IMR-90 (cell line): Measurements from ENCODE around the gene NBEA. TPM values are rescaled to one million over a fixed set of nuclear protein-coding genes. Genes with fewer than 3 reads are reported as not detected.

Source experiments
- ATAC-seq: fragments of 200-7000 bp; cut with Tn5 transposase; 2 replicates; pipeline ENCODE4 v1.9.1; 2020; ENCODE audit warnings: low read depth, mild to moderate bottlenecking, moderate library complexity
- BruUV-seq: library from RNA; stranded (reverse); fragments of 400-500 nt; replicated peaks from 2 replicates; lab custom pipeline; 2021; lab: Mats Ljungman, UMichigan
- CTCF ChIA-PET: fragments of 300-600 bp; formaldehyde crosslinking; extraction: SDS; loops from one replicate; lab custom pipeline; 2021; ENCODE audit warnings: antibody characterized with exemption; lab: Yijun Ruan, JAX
- POLR2A ChIA-PET: fragments of 300-600 bp; sonication (Branson Sonifier 250); formaldehyde crosslinking; loops from one replicate; lab custom pipeline; 2022; ENCODE audit warnings: antibody characterized with exemption; ENCODE audit not compliant: unreplicated experiment; lab: Charles Lee
- DNase-seq: peaks from one replicate; pipeline ENCODE4 v3.0.0; 2013
- H2AFZ ChIP-seq: replicated peaks from 2 replicates; pipeline ENCODE3; 2013; ENCODE audit warnings: low read length, mild to moderate bottlenecking; ENCODE audit not compliant: poor library complexity
- H2AK5ac ChIP-seq: 2 replicates; pipeline ENCODE4 v1.6.1; 2013; ENCODE audit warnings: low read depth, low read length, inconsistent platforms
- H2AK9ac ChIP-seq: replicated peaks from 2 replicates; pipeline ENCODE3; 2013; ENCODE audit warnings: mild to moderate bottlenecking, low read depth, low read length, moderate library complexity; ENCODE audit not compliant: poor library complexity
- H2BK120ac ChIP-seq: 2 replicates; pipeline ENCODE4 v1.6.1; 2013; ENCODE audit warnings: low read depth, low read length, inconsistent platforms
- H2BK15ac ChIP-seq: 3 replicates; pipeline ENCODE4 v1.6.1; 2013; ENCODE audit warnings: low read depth, low read length, inconsistent platforms
- H2BK20ac ChIP-seq: 2 replicates; pipeline ENCODE4 v1.6.1; 2013; ENCODE audit warnings: low read depth, mild to moderate bottlenecking, inconsistent platforms, low read length, moderate library complexity
- H2BK5ac ChIP-seq: 2 replicates; pipeline ENCODE4 v1.6.1; 2013; ENCODE audit warnings: mild to moderate bottlenecking, low read depth, low read length, inconsistent platforms; ENCODE audit not compliant: poor library complexity, severe bottlenecking
- H3K14ac ChIP-seq: replicated peaks from 2 replicates; pipeline ENCODE4 v1.6.1; 2013; ENCODE audit warnings: low read depth, low read length, inconsistent platforms
- H3K18ac ChIP-seq: 2 replicates; pipeline ENCODE4 v1.6.1; 2013; ENCODE audit warnings: low read depth, low read length, control low read depth
- H3K23ac ChIP-seq: 2 replicates; pipeline ENCODE4 v1.6.1; 2013; ENCODE audit warnings: low read depth, low read length, inconsistent platforms
- H3K27ac ChIP-seq: 2 replicates; pipeline ENCODE4 v1.5.1; 2013; ENCODE audit warnings: mild to moderate bottlenecking, control low read depth, low read length; ENCODE audit not compliant: insufficient read depth
- H3K27me3 ChIP-seq: 2 replicates; pipeline ENCODE4 v1.6.1; 2013; ENCODE audit warnings: low read length; ENCODE audit not compliant: control insufficient read depth, insufficient read depth
- H3K36me3 ChIP-seq: 2 replicates; pipeline ENCODE4 v1.6.1; 2013; ENCODE audit warnings: low read length, mixed read lengths; ENCODE audit not compliant: control insufficient read depth, insufficient read depth
- H3K4ac ChIP-seq: 2 replicates; pipeline ENCODE4 v1.6.1; 2013; ENCODE audit warnings: low read depth, low read length, inconsistent platforms
- H3K4me1 ChIP-seq: 2 replicates; pipeline ENCODE4 v1.6.1; 2013; ENCODE audit warnings: low read length, mixed read lengths; ENCODE audit not compliant: control insufficient read depth, insufficient read depth
- H3K4me2 ChIP-seq: 2 replicates; pipeline ENCODE4 v1.6.1; 2013; ENCODE audit warnings: low read depth, mild to moderate bottlenecking, control low read depth, low read length, moderate library complexity
- H3K4me3 ChIP-seq: 2 replicates; pipeline ENCODE4 v1.5.1; 2013; ENCODE audit warnings: low read depth, mild to moderate bottlenecking, control low read depth, low read length, moderate library complexity; ENCODE audit not compliant: insufficient read depth
- H3K56ac ChIP-seq: 2 replicates; pipeline ENCODE4 v1.6.1; 2013; ENCODE audit warnings: low read length, inconsistent platforms; ENCODE audit not compliant: insufficient read depth; ENCODE audit errors: extremely low read depth
- H3K79me1 ChIP-seq, 2 experiments: 2 replicates each; pipeline ENCODE4 v1.6.1; 2013; ENCODE audit warnings: low read length in 2 of 2, inconsistent platforms in 1 of 2, low read depth in 1 of 2
- H3K9ac ChIP-seq: 2 replicates; pipeline ENCODE4 v1.6.1; 2013; ENCODE audit warnings: low read depth, low read length, control low read depth
- H3K9me1 ChIP-seq: 2 replicates; pipeline ENCODE4 v1.6.1; 2013; ENCODE audit warnings: low read length, inconsistent platforms; ENCODE audit not compliant: insufficient read depth
- H3K9me3 ChIP-seq: 2 replicates; pipeline ENCODE4 v1.6.1; 2013; ENCODE audit warnings: low read length; ENCODE audit not compliant: control insufficient read depth, insufficient read depth
- H4K20me1 ChIP-seq: 2 replicates; pipeline ENCODE4 v1.6.1; 2013; ENCODE audit warnings: low read length, inconsistent platforms; ENCODE audit not compliant: insufficient read depth
- H4K5ac ChIP-seq: 2 replicates; pipeline ENCODE4 v1.6.1; 2013; ENCODE audit warnings: mild to moderate bottlenecking, low read depth, low read length, control low read depth
- H4K8ac ChIP-seq, 2 experiments: 2 replicates each; pipeline ENCODE4 v1.6.1; 2013; ENCODE audit warnings: low read depth in 2 of 2, low read length in 2 of 2, control low read depth in 1 of 2, inconsistent platforms in 1 of 2
- H4K91ac ChIP-seq: 2 replicates; pipeline ENCODE4 v1.6.1; 2013; ENCODE audit warnings: low read depth, low read length, inconsistent platforms; ENCODE audit not compliant: insufficient read depth
- BHLHE40 ChIP-seq: fragments of 150-350 bp; IDR thresholded peaks from 2 replicates; pipeline ENCODE4 v1.6.1; 2016; ENCODE audit warnings: mild to moderate bottlenecking, low read depth, low read length
- CEBPB ChIP-seq: IDR thresholded peaks from 2 replicates; pipeline ENCODE4 v1.6.1; 2012; ENCODE audit warnings: low read depth, low read length, improper control_type of control experiment
- CHD1 ChIP-seq: IDR thresholded peaks from 2 replicates; pipeline ENCODE4 v1.6.1; 2012; ENCODE audit warnings: low read depth, low read length, improper control_type of control experiment
- FOS ChIP-seq: fragments of 150-350 bp; IDR thresholded peaks from 2 replicates; pipeline ENCODE4 v1.6.1; 2016; ENCODE audit warnings: low read depth, low read length
- MAFK ChIP-seq: IDR thresholded peaks from 2 replicates; pipeline ENCODE4 v1.6.1; 2012; ENCODE audit warnings: low read depth, low read length, improper control_type of control experiment
- MAZ ChIP-seq: IDR thresholded peaks from 2 replicates; pipeline ENCODE4 v1.6.1; 2012; ENCODE audit warnings: low read depth, mild to moderate bottlenecking, low read length, improper control_type of control experiment, moderate library complexity, borderline replicate concordance
- MXI1 ChIP-seq: IDR thresholded peaks from 2 replicates; pipeline ENCODE4 v1.6.1; 2012; ENCODE audit warnings: low read depth, mild to moderate bottlenecking, low read length, moderate library complexity, borderline replicate concordance
- NFE2L2 ChIP-seq: fragments of 150-350 bp; IDR thresholded peaks from 2 replicates; pipeline ENCODE4 v1.6.1; 2016; ENCODE audit warnings: low read depth, mild to moderate bottlenecking, low read length
- POLR2A ChIP-seq: IDR thresholded peaks from 2 replicates; pipeline ENCODE4 v1.6.1; 2012; ENCODE audit warnings: mild to moderate bottlenecking, low read depth, low read length
- RAD21 ChIP-seq: IDR thresholded peaks from 2 replicates; pipeline ENCODE4 v1.6.1; 2012; ENCODE audit warnings: low read length, improper control_type of control experiment
- RCOR1 ChIP-seq: IDR thresholded peaks from 2 replicates; pipeline ENCODE4 v1.6.1; 2012; ENCODE audit warnings: mild to moderate bottlenecking, low read length, improper control_type of control experiment; ENCODE audit not compliant: insufficient replicate concordance
- RFX5 ChIP-seq: IDR thresholded peaks from 2 replicates; pipeline ENCODE4 v1.8.0; 2012; ENCODE audit warnings: low read depth, mild to moderate bottlenecking, low read length, moderate library complexity
- SMC3 ChIP-seq: fragments of 150-350 bp; IDR thresholded peaks from 2 replicates; pipeline ENCODE4 v1.6.1; 2016; ENCODE audit warnings: low read depth, mild to moderate bottlenecking, antibody characterized with exemption, low read length, moderate library complexity
- WGBS, 2 experiments: methylation state at CpG; one replicate each; pipeline versions ENCODE4 v1.1.5 to v1.1.7; 2013; ENCODE audit warnings: missing lambda C conversion rate in 2 of 2; ENCODE audit not compliant: insufficient read length in 1 of 2; ENCODE audit errors: extremely low coverage in 2 of 2; 5-methylcytosine and 5-hydroxymethylcytosine counted together
- dilution Hi-C: fragments of 300-500 bp; cut with HindIII; formaldehyde crosslinking; loops from one replicate; pipeline ENCODE4 v1.14.3; 2018; ENCODE audit warnings: low sequenced_read_pairs; ENCODE audit not compliant: unreplicated experiment
- in situ Hi-C: fragments of 300-500 bp; cut with MboI; formaldehyde crosslinking; loops from 3 replicates; pipeline ENCODE4 v1.14.3; 2019; ENCODE audit warnings: low sequenced_read_pairs, inconsistent platforms, mixed read lengths
- intact Hi-C: fragments of 100-400 bp; cut with micrococcal nuclease; formaldehyde crosslinking; loops from 2 replicates; pipeline ENCODE4 v1.10.0; 2022
- polyA plus RNA-seq, 3 experiments: library from polyadenylated mRNA; depleted of rRNA; stranded (reverse); fragments of >200 nt; gene quantifications; 2 replicates each; pipeline ENCODE4 v1.2.3, GENCODE V29; 2012; ENCODE audit warnings: low replicate concordance in 1 of 3
- total RNA-seq: library from RNA; depleted of rRNA; stranded (reverse); fragments of >200 nt; gene quantifications from 2 replicates; pipeline ENCODE4 v1.2.3, GENCODE V29; 2012
- TF ChIP-seq, protein P1 (sequence below): fragments of 150-350 bp; IDR thresholded peaks from 2 replicates; pipeline ENCODE4 v1.6.1; 2017; ENCODE audit warnings: mild to moderate bottlenecking, antibody characterized with exemption, low read length, low read depth
- TF ChIP-seq, protein P2 (sequence below): conservative IDR thresholded peaks from 2 replicates; pipeline ENCODE4 v1.5.1; 2012; ENCODE audit warnings: mild to moderate bottlenecking, low read depth, low read length, improper control_type of control experiment
- TF ChIP-seq, protein P3 (sequence below): fragments of 150-350 bp; IDR thresholded peaks from 2 replicates; pipeline ENCODE4 v1.6.1; 2016; ENCODE audit warnings: low read depth, mild to moderate bottlenecking, low read length, moderate library complexity, borderline replicate concordance

The NBEA gene
- total and polyA plus RNA-seq, 2 of the 4 experiments (the other 2 are of a cell fraction): 0.82 to 2.2 TPM

GRCh38 chr13:35469806-35470525 lies 527.9 kb downstream of the NBEA start:
- dilution Hi-C loops: no loop called here
- no peak for TF ChIP-seq BHLHE40
- no peak for TF ChIP-seq SMC3
- TF ChIP-seq MXI1: no peak
- TF ChIP-seq RAD21: no peak
- TF ChIP-seq, protein P1, sequence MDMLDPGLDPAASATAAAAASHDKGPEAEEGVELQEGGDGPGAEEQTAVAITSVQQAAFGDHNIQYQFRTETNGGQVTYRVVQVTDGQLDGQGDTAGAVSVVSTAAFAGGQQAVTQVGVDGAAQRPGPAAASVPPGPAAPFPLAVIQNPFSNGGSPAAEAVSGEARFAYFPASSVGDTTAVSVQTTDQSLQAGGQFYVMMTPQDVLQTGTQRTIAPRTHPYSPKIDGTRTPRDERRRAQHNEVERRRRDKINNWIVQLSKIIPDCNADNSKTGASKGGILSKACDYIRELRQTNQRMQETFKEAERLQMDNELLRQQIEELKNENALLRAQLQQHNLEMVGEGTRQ: no peak
- no peak for TF ChIP-seq RFX5
- TF ChIP-seq MAFK: no peak
- no peak for TF ChIP-seq MAZ
- no peak for TF ChIP-seq CHD1
- no peak for TF ChIP-seq FOS
- TF ChIP-seq, protein P2, sequence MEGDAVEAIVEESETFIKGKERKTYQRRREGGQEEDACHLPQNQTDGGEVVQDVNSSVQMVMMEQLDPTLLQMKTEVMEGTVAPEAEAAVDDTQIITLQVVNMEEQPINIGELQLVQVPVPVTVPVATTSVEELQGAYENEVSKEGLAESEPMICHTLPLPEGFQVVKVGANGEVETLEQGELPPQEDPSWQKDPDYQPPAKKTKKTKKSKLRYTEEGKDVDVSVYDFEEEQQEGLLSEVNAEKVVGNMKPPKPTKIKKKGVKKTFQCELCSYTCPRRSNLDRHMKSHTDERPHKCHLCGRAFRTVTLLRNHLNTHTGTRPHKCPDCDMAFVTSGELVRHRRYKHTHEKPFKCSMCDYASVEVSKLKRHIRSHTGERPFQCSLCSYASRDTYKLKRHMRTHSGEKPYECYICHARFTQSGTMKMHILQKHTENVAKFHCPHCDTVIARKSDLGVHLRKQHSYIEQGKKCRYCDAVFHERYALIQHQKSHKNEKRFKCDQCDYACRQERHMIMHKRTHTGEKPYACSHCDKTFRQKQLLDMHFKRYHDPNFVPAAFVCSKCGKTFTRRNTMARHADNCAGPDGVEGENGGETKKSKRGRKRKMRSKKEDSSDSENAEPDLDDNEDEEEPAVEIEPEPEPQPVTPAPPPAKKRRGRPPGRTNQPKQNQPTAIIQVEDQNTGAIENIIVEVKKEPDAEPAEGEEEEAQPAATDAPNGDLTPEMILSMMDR: no peak
- TF ChIP-seq NFE2L2: no peak
- TF ChIP-seq, protein P3, sequence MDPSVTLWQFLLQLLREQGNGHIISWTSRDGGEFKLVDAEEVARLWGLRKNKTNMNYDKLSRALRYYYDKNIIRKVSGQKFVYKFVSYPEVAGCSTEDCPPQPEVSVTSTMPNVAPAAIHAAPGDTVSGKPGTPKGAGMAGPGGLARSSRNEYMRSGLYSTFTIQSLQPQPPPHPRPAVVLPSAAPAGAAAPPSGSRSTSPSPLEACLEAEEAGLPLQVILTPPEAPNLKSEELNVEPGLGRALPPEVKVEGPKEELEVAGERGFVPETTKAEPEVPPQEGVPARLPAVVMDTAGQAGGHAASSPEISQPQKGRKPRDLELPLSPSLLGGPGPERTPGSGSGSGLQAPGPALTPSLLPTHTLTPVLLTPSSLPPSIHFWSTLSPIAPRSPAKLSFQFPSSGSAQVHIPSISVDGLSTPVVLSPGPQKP: no peak
- no peak for TF ChIP-seq CEBPB
- TF ChIP-seq RCOR1: no peak
- TF ChIP-seq POLR2A: no peak
- Histone ChIP-seq H3K56ac (no peak overlapping the region), H3K27ac (no peak overlapping the region), H3K4me3 (no peak overlapping the region), H3K9ac (no peak overlapping the region), H2AFZ (no peak overlapping the region), H2BK15ac (no peak overlapping the region), H2AK9ac (no peak overlapping the region), H3K4me1 (no peaks in the 10 kb centered on the region), H3K18ac (no peak overlapping the region), H4K5ac (no peak overlapping the region), H3K79me1 (no peaks in the 10 kb centered on the region), H3K9me3 (peaks cover 6% of the 10 kb centered on the region; the same call in 1 of the 2 replicates), H3K4me2 (no peak overlapping the region), H2BK120ac (no peak overlapping the region), H4K91ac (no peak overlapping the region), H3K4ac (no peak overlapping the region), H3K9me1 (no peaks in the 10 kb centered on the region), H3K14ac (no peak overlapping the region), H3K23ac (no peak overlapping the region), H2AK5ac (no peak overlapping the region), H4K20me1 (no peaks in the 10 kb centered on the region), H3K27me3 (peaks cover 28% of the 10 kb centered on the region), H2BK5ac (no peak overlapping the region), H2BK20ac (no peak overlapping the region), H4K8ac (no peak overlapping the region), H3K36me3 (no peaks in the 10 kb centered on the region)
- ChIA-PET CTCF (no interaction called here), POLR2A (no interaction called here)
- intact Hi-C loops: loop anchor here (10.0 kb wide), 2 partner anchors 255 to 485 kb away; no protein-coding TSS in a partner anchor
- no peak for ATAC-seq
- no CpG with 5 or more reads among the region's 10 CpGs for WGBS, 2 experiments
- DNase-seq: no peak
- no TSS peak for BruUV-seq
- in situ Hi-C loops: no loop called here
